K562 (cell line): Measurements from ENCODE around the gene MECP2. TPM values are rescaled to one million over a fixed set of nuclear protein-coding genes. Genes with fewer than 3 reads are reported as not detected.

Experiments
- ADNP ChIP-seq: fragments of 200-800 bp; sonication (Bioruptor generic); IDR thresholded peaks from 2 replicates; pipeline ENCODE4 v1.6.1; 2016; ENCODE audit warnings: missing genetic modification characterization, missing compliant biosample characterization
- E2F1 ChIP-seq: sonication (generic); formaldehyde crosslinking; IDR thresholded peaks from 2 replicates; pipeline ENCODE4 v1.8.1; 2023; ENCODE audit warnings: mild to moderate bottlenecking, missing genetic modification reagents, moderate library complexity
- ETS1 ChIP-seq: conservative IDR thresholded peaks from 2 replicates; pipeline ENCODE4 v1.6.1; 2011; ENCODE audit warnings: low read depth, mild to moderate bottlenecking, low read length; ENCODE audit not compliant: control insufficient read depth
- ETV5 ChIP-seq: sonication (generic); formaldehyde crosslinking; IDR thresholded peaks from 2 replicates; pipeline ENCODE4 v1.4.0; 2020; ENCODE audit warnings: low read depth, mild to moderate bottlenecking, missing genetic modification reagents
- GABPA ChIP-seq: fragments of 200-800 bp; sonication (Bioruptor generic); conservative IDR thresholded peaks from 2 replicates; pipeline ENCODE4 v1.6.1; 2016; ENCODE audit warnings: low read depth, missing genetic modification characterization, missing compliant biosample characterization
- HMGXB4 ChIP-seq: sonication (generic); formaldehyde crosslinking; IDR thresholded peaks from 2 replicates; pipeline ENCODE4 v1.8.1; 2023; ENCODE audit warnings: mild to moderate bottlenecking, missing genetic modification reagents
- MAFF ChIP-seq: IDR thresholded peaks from 2 replicates; pipeline ENCODE4 v1.6.1; 2012; ENCODE audit warnings: low read length, improper control_type of control experiment
- MAZ ChIP-seq, 2 experiments: fragments of 450-650 bp in 1 of 2; sonication (generic) in 1 of 2; formaldehyde crosslinking; IDR thresholded peaks in 1 of 2; conservative IDR thresholded peaks in 1 of 2; 2 replicates each; pipeline versions ENCODE4 v1.4.0 to v1.5.0; 2020; ENCODE audit warnings: mild to moderate bottlenecking in 1 of 2, missing genetic modification reagents in 1 of 2
- SMC3 ChIP-seq: conservative IDR thresholded peaks from 2 replicates; pipeline ENCODE4 v1.6.1; 2011; ENCODE audit warnings: low read depth, low read length, improper control_type of control experiment; ENCODE audit not compliant: insufficient read depth
- SNIP1 ChIP-seq: fragments of 450-650 bp; IDR thresholded peaks from 2 replicates; pipeline ENCODE4 v1.7.1; 2017; ENCODE audit warnings: low read depth, mild to moderate bottlenecking
- TFAP4 ChIP-seq: sonication (generic); formaldehyde crosslinking; IDR thresholded peaks from 2 replicates; pipeline ENCODE4 v1.8.0; 2022; ENCODE audit warnings: missing genetic modification reagents, mild to moderate bottlenecking, moderate library complexity, borderline replicate concordance
- VEZF1 ChIP-seq: fragments of 200-800 bp; sonication (Bioruptor generic); IDR thresholded peaks from 2 replicates; pipeline ENCODE4 v1.6.1; 2017; ENCODE audit warnings: missing genetic modification characterization, missing compliant biosample characterization
- ZBTB1 ChIP-seq: sonication (generic); formaldehyde crosslinking; IDR thresholded peaks from 2 replicates; pipeline ENCODE4 v1.8.1; 2023; ENCODE audit warnings: missing genetic modification reagents, low read depth, mild to moderate bottlenecking, borderline replicate concordance
- ZBTB34 ChIP-seq: fragments of 250-450 bp; sonication (Bioruptor Pico); IDR thresholded peaks from 2 replicates; pipeline ENCODE4 v1.8.0; 2021; ENCODE audit warnings: mild to moderate bottlenecking, moderate library complexity
- ZBTB7A ChIP-seq: IDR thresholded peaks from 2 replicates; pipeline ENCODE4 v1.6.1; 2011; ENCODE audit warnings: low read depth, mild to moderate bottlenecking, low read length, moderate library complexity, borderline replicate concordance; ENCODE audit not compliant: control insufficient read depth
- polyA plus RNA-seq, 8 experiments: library from polyadenylated mRNA; depleted of rRNA in 4 of 8; stranded (reverse) in 5 of 8; unstranded in 3 of 8; fragments of >200 nt; fragmentation: Nextera tagmentation in 2 of 8; fragmentation: Illumina TruSeq in 1 of 8; extraction: Ambion mirVana in 2 of 8; extraction: Trizol in 1 of 8; gene quantifications; 2 replicates each; pipeline versions ENCODE4 v1.2.1 to v1.2.3, GENCODE V29; 2011 to 2014; ENCODE audit warnings: inconsistent platforms in 1 of 8, missing spikeins in 1 of 8
- total RNA-seq, 7 experiments: library from RNA; depleted of rRNA in 6 of 7; stranded (reverse); fragments of >200 nt in 6 of 7; fragmentation: Illumina TruSeq in 2 of 7; extraction: Trizol in 2 of 7; gene quantifications; 2 replicates each; pipeline versions ENCODE4 v1.2.1 to v1.2.3, GENCODE V29; 2011 to 2021; ENCODE audit warnings: low replicate concordance in 1 of 7

MECP2 gene
- total and polyA plus RNA-seq, 9 of the 15 experiments (the other 6 are each of a cell fraction or from before 2014, with no cell fraction given), result 2.1 to 50.9 (median 30.5) TPM

GRCh38 chrX:154136627-154137161, 39.2 kb upstream of the MECP2 start (continued):
- TF ChIP-seq SMC3 (peak; percentile 50), MAZ (CRISPR knock-in tag; conservative IDR thresholded peaks at IDR 0.05 in 1 of 2, IDR thresholded peaks at IDR 0.05 in 1 of 2) (peak; percentile 18 to 86; a peak in 2 of 4 replicates), VEZF1 (peak; percentile 54; the same call in 1 of the 2 replicates), ZBTB7A (peak; percentile 98), ADNP (peak; percentile 23; the same call in 1 of the 2 replicates), ETS1 (0 out of 2 replicates have a peak, but pooled peaks have one; percentile 31), E2F1 (peak; percentile 66; the same call in 1 of the 2 replicates), HMGXB4 (CRISPR knock-in tag) (0 out of 2 replicates have a peak, but pooled peaks have one; percentile 42), ETV5 (CRISPR knock-in tag) (peak; percentile 31; the same call in 1 of the 2 replicates), GABPA (tag) (0 out of 2 replicates have a peak, but pooled peaks have one; percentile 6), TFAP4 (CRISPR knock-in tag) (peak; percentile 67; the same call in 1 of the 2 replicates), MAFF (no peak), ZBTB1 (no peak), ZBTB34 (no peak), SNIP1 (peak; percentile 97)
